Measurements from ENCODE around the gene FBLN1. TPM values are rescaled to one million over a fixed set of nuclear protein-coding genes. Genes with fewer than 3 reads are reported as not detected.

Gene FBLN1
- total RNA-seq, 1 experiment from 2014 or later, result 183 TPM

DNA sequence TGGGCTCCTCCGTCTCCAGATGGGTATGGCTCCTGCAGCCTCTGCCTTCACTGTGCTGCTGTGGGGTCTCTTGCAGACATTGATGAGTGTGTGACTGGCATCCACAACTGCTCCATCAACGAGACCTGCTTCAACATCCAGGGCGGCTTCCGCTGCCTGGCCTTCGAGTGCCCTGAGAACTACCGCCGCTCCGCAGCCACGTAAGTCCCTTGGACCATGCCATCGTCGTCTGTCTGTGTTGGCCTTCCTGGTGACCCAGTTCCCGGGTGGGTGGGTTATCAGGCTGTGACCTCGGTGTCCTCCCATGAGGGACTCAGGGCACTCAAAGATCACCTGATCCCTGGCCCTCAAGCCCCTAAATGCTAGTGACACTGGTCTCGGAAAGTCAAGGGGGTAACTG, 47.7 kb downstream of the FBLN1 start:
- no peak overlapping the region for H3K4me3 Mint-ChIP-seq
- TF ChIP-seq E2F4 (CRISPR knock-in tag; IDR thresholded peaks at IDR 0.05; ENCODE audit: borderline replicate concordance, low read depth) (no peak), NR3C1 (CRISPR knock-in tag; conservative IDR thresholded peaks at IDR 0.05; ENCODE audit: low read depth) (no peak), SMAD4 (CRISPR knock-in tag; IDR thresholded peaks at IDR 0.05) (no peak), GTF2I (CRISPR knock-in tag; conservative IDR thresholded peaks at IDR 0.05) (no peak)

GRCh38 chr22:45550891-45551290, 48.2 kb downstream of the FBLN1 start:
- no peak overlapping the region for H3K4me3 Mint-ChIP-seq
- 0 out of 2 replicates have a peak overlapping the region, but pooled peaks have one; percentile 49 for H3K27ac Mint-ChIP-seq
- no peaks in the 10 kb centered on the region for H3K27me3 Mint-ChIP-seq (ENCODE audit: low read depth)
- no peaks in the 10 kb centered on the region; the same call in 1 of the 2 replicates for H3K9me3 Mint-ChIP-seq
- H3K4me1 Mint-ChIP-seq, result peaks cover 10% of the 10 kb centered on the region
- CTCF ChIA-PET, result interaction anchor here (0.6 to 0.9 kb wide), 3 partner anchors 94 to 271 kb away, joined by 3 read pairs; no protein-coding TSS in a partner anchor
- H3K36me3 Mint-ChIP-seq, result peaks cover 57% of the 10 kb centered on the region
- POLR2A ChIA-PET, result no interaction called here
- ATAC-seq, result no peak
- TF ChIP-seq IRF2 (CRISPR knock-in tag; IDR thresholded peaks at IDR 0.05; ENCODE audit: borderline replicate concordance, low read depth), result no peak
- TF ChIP-seq OVOL2 (CRISPR knock-in tag; IDR thresholded peaks at IDR 0.05; ENCODE audit: borderline replicate concordance), result no peak
- TF ChIP-seq ETV6 (CRISPR knock-in tag; IDR thresholded peaks at IDR 0.05), result no peak
- no peak for TF ChIP-seq SP1 (CRISPR knock-in tag; conservative IDR thresholded peaks at IDR 0.05)
- no peak for DNase-seq (ENCODE audit: low spot score)

More for the DNA sequence above, 47.7 kb downstream of the FBLN1 start:
- Mint-ChIP-seq H3K36me3 (peaks cover 56% of the 10 kb centered on the region), H3K27ac (no peak overlapping the region), H3K4me1 (peaks cover 10% of the 10 kb centered on the region), H3K9me3 (no peaks in the 10 kb centered on the region; the same call in 1 of the 2 replicates), H3K27me3 (ENCODE audit: low read depth) (no peaks in the 10 kb centered on the region)
- CTCF ChIA-PET, result no interaction called here
- POLR2A ChIA-PET, result no interaction called here
- DNase-seq (ENCODE audit: low spot score) (no peak), ATAC-seq (no peak)

DNA sequence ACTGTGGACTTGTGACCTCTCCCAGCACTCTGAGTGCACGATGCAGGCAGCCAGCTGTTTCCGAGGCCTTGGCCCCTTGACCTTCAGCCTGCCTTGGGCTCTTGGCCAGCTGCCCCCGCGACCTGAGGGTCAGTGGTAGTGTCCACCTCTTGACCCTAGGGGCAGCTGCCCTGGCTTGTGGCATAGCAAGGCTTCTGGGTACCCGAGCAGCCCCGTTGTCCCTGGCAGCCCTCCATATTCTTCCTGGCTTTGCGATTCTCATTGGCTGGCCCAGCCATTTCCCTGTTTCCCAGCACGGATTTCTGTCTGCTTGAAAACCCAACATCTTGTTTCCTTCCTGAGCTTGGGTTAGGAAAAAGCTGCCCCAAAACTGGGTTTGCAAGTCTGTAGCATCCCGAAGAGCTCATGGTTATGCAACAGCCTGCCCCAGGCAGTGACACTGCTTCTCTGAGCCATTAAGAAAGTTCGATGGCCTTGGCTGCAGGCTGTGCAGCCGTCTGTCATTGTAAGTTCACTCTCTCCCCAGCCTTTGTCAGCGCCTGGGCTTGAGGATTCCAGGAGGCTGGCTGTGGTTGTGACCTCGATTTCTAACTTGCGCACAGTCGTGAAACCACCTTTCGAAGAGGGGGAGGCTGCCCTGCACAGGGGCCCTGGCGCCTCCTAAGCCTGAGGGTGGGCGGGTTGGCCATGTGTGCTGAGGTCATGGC, 48.8 kb downstream of the FBLN1 start:
- no peak for ATAC-seq
- peaks cover 10% of the 10 kb centered on the region for H3K4me1 Mint-ChIP-seq
- no peaks in the 10 kb centered on the region; the same call in 1 of the 2 replicates for H3K9me3 Mint-ChIP-seq
- H3K4me3 Mint-ChIP-seq, result no peak overlapping the region
- no peaks in the 10 kb centered on the region for H3K27me3 Mint-ChIP-seq (ENCODE audit: low read depth)
- ChIA-PET CTCF (interaction anchor here (0.6 to 2.3 kb wide), 5 partner anchors 11 to 272 kb away, joined by 3 to 10 read pairs (median 3); no protein-coding TSS in a partner anchor), POLR2A (interaction anchor here (0.6 kb wide), 1 partner anchor 33 kb away, joined by 4 read pairs; no protein-coding TSS in a partner anchor)
- DNase-seq (ENCODE audit: low spot score), result no peak
- H3K27ac Mint-ChIP-seq, result peak overlapping the region; percentile 49; the same call in 1 of the 2 replicates
- H3K36me3 Mint-ChIP-seq, result peaks cover 59% of the 10 kb centered on the region
- TF ChIP-seq, protein P1, sequence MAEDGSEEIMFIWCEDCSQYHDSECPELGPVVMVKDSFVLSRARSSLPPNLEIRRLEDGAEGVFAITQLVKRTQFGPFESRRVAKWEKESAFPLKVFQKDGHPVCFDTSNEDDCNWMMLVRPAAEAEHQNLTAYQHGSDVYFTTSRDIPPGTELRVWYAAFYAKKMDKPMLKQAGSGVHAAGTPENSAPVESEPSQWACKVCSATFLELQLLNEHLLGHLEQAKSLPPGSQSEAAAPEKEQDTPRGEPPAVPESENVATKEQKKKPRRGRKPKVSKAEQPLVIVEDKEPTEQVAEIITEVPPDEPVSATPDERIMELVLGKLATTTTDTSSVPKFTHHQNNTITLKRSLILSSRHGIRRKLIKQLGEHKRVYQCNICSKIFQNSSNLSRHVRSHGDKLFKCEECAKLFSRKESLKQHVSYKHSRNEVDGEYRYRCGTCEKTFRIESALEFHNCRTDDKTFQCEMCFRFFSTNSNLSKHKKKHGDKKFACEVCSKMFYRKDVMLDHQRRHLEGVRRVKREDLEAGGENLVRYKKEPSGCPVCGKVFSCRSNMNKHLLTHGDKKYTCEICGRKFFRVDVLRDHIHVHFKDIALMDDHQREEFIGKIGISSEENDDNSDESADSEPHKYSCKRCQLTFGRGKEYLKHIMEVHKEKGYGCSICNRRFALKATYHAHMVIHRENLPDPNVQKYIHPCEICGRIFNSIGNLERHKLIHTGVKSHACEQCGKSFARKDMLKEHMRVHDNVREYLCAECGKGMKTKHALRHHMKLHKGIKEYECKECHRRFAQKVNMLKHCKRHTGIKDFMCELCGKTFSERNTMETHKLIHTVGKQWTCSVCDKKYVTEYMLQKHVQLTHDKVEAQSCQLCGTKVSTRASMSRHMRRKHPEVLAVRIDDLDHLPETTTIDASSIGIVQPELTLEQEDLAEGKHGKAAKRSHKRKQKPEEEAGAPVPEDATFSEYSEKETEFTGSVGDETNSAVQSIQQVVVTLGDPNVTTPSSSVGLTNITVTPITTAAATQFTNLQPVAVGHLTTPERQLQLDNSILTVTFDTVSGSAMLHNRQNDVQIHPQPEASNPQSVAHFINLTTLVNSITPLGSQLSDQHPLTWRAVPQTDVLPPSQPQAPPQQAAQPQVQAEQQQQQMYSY (CRISPR knock-in tag; IDR thresholded peaks at IDR 0.05), result no peak
- TF ChIP-seq CTCF (IDR thresholded peaks at IDR 0.05) (no peak), ZNF317 (CRISPR knock-in tag; IDR thresholded peaks at IDR 0.05; ENCODE audit: borderline replicate concordance, low read depth) (no peak), NR3C1 (CRISPR knock-in tag; conservative IDR thresholded peaks at IDR 0.05; ENCODE audit: low read depth) (no peak), JAZF1 (CRISPR knock-in tag; IDR thresholded peaks at IDR 0.05) (no peak), HMGA2 (CRISPR knock-in tag; IDR thresholded peaks at IDR 0.05) (no peak), AR (CRISPR knock-in tag; IDR thresholded peaks at IDR 0.05) (no peak), ARID4B (CRISPR knock-in tag; IDR thresholded peaks at IDR 0.05; ENCODE audit: borderline replicate concordance) (no peak)
